Measurements from ENCODE around the gene CNTNAP2. TPM values are rescaled to one million over a fixed set of nuclear protein-coding genes. Genes with fewer than 3 reads are reported as not detected.

CNTNAP2 gene
- total RNA-seq, 2 experiments from 2014 or later = 0.19 to 0.22 TPM

GRCh38 chr7:146296028-146296427, 179.4 kb downstream of the CNTNAP2 start:
- Mint-ChIP-seq H3K27me3 (no peaks in the 10 kb centered on the region), H3K4me3 (no peak overlapping the region), H3K27ac (no peak overlapping the region), H3K36me3 (no peaks in the 10 kb centered on the region), H3K4me1 (no peaks in the 10 kb centered on the region), H3K9me3 (peaks cover 1% of the 10 kb centered on the region)
- DNase-seq = no peak

GRCh38 chr7:146314962-146315361, 198.4 kb downstream of the CNTNAP2 start:
- H3K9me3 Mint-ChIP-seq = no peaks in the 10 kb centered on the region
- no peaks in the 10 kb centered on the region for H3K4me1 Mint-ChIP-seq
- no peak overlapping the region for H3K4me3 Mint-ChIP-seq
- DNase-seq = no peak
- no peaks in the 10 kb centered on the region for H3K36me3 Mint-ChIP-seq
- H3K27me3 Mint-ChIP-seq = no peaks in the 10 kb centered on the region
- no peak overlapping the region for H3K27ac Mint-ChIP-seq

GRCh38 chr7:146319629-146320028, 203.0 kb downstream of the CNTNAP2 start:
- Mint-ChIP-seq H3K27me3 (no peaks in the 10 kb centered on the region), H3K36me3 (no peaks in the 10 kb centered on the region), H3K4me3 (no peak overlapping the region), H3K27ac (no peak overlapping the region), H3K4me1 (no peaks in the 10 kb centered on the region), H3K9me3 (no peaks in the 10 kb centered on the region)
- DNase-seq = no peak

GRCh38 chr7:146321301-146321700, 204.7 kb downstream of the CNTNAP2 start:
- no peaks in the 10 kb centered on the region for H3K4me1 Mint-ChIP-seq
- no peaks in the 10 kb centered on the region for H3K9me3 Mint-ChIP-seq
- DNase-seq = no peak
- H3K27ac Mint-ChIP-seq = no peak overlapping the region
- H3K27me3 Mint-ChIP-seq = no peaks in the 10 kb centered on the region
- no peak overlapping the region for H3K4me3 Mint-ChIP-seq
- no peaks in the 10 kb centered on the region for H3K36me3 Mint-ChIP-seq

GRCh38 chr7:146331369-146331768, 214.8 kb downstream of the CNTNAP2 start:
- no peak overlapping the region for H3K27ac Mint-ChIP-seq
- peaks cover 9% of the 10 kb centered on the region for H3K9me3 Mint-ChIP-seq
- no peaks in the 10 kb centered on the region for H3K36me3 Mint-ChIP-seq
- no peak for DNase-seq
- H3K4me1 Mint-ChIP-seq = no peaks in the 10 kb centered on the region
- no peak overlapping the region for H3K4me3 Mint-ChIP-seq
- no peaks in the 10 kb centered on the region for H3K27me3 Mint-ChIP-seq

- no peaks in the 10 kb centered on the region for H3K27me3 Mint-ChIP-seq
- DNase-seq = no peak
- no peaks in the 10 kb centered on the region for H3K4me1 Mint-ChIP-seq
- no peak overlapping the region for H3K4me3 Mint-ChIP-seq
- no peak overlapping the region for H3K27ac Mint-ChIP-seq
- H3K9me3 Mint-ChIP-seq = no peaks in the 10 kb centered on the region
- no peaks in the 10 kb centered on the region for H3K36me3 Mint-ChIP-seq
Measured at GRCh38 chr7:146345251-146345650, 228.7 kb downstream of the CNTNAP2 start.

GRCh38 chr7:146346096-146346495, 229.5 kb downstream of the CNTNAP2 start:
- H3K27me3 Mint-ChIP-seq = no peaks in the 10 kb centered on the region
- no peak for DNase-seq
- H3K4me3 Mint-ChIP-seq = no peak overlapping the region
- no peak overlapping the region for H3K27ac Mint-ChIP-seq
- no peaks in the 10 kb centered on the region for H3K4me1 Mint-ChIP-seq
- H3K9me3 Mint-ChIP-seq = no peaks in the 10 kb centered on the region
- H3K36me3 Mint-ChIP-seq = no peaks in the 10 kb centered on the region

- Mint-ChIP-seq H3K4me3 (no peak overlapping the region), H3K4me1 (no peaks in the 10 kb centered on the region), H3K36me3 (no peaks in the 10 kb centered on the region), H3K9me3 (peaks cover 2% of the 10 kb centered on the region), H3K27ac (no peak overlapping the region), H3K27me3 (no peaks in the 10 kb centered on the region)
- DNase-seq = no peak
Measured at GRCh38 chr7:146355216-146355615, 238.6 kb downstream of the CNTNAP2 start.

- Mint-ChIP-seq H3K27me3 (no peaks in the 10 kb centered on the region), H3K4me1 (no peaks in the 10 kb centered on the region), H3K9me3 (peaks cover 4% of the 10 kb centered on the region), H3K27ac (no peak overlapping the region), H3K36me3 (no peaks in the 10 kb centered on the region), H3K4me3 (no peak overlapping the region)
- DNase-seq = no peak
Measured at GRCh38 chr7:146359176-146359575, 242.6 kb downstream of the CNTNAP2 start.

GRCh38 chr7:146366938-146367337, 250.3 kb downstream of the CNTNAP2 start:
- Mint-ChIP-seq H3K4me1 (no peaks in the 10 kb centered on the region), H3K4me3 (no peak overlapping the region), H3K27ac (no peak overlapping the region), H3K9me3 (peaks cover 3% of the 10 kb centered on the region), H3K27me3 (no peaks in the 10 kb centered on the region), H3K36me3 (no peaks in the 10 kb centered on the region)
- DNase-seq = no peak

- H3K9me3 Mint-ChIP-seq = no peaks in the 10 kb centered on the region
- H3K4me3 Mint-ChIP-seq = no peak overlapping the region
- no peaks in the 10 kb centered on the region for H3K4me1 Mint-ChIP-seq
- DNase-seq = no peak
- no peaks in the 10 kb centered on the region for H3K36me3 Mint-ChIP-seq
- H3K27me3 Mint-ChIP-seq = no peaks in the 10 kb centered on the region
- H3K27ac Mint-ChIP-seq = no peak overlapping the region
Measured at GRCh38 chr7:146370171-146370570, 253.6 kb downstream of the CNTNAP2 start.

GRCh38 chr7:146375170-146375569, 258.6 kb downstream of the CNTNAP2 start:
- no peaks in the 10 kb centered on the region for H3K9me3 Mint-ChIP-seq
- H3K4me3 Mint-ChIP-seq = no peak overlapping the region
- H3K4me1 Mint-ChIP-seq = no peaks in the 10 kb centered on the region
- no peaks in the 10 kb centered on the region for H3K27me3 Mint-ChIP-seq
- no peak for DNase-seq
- H3K27ac Mint-ChIP-seq = no peak overlapping the region
- H3K36me3 Mint-ChIP-seq = no peaks in the 10 kb centered on the region

- Mint-ChIP-seq H3K4me1 (no peaks in the 10 kb centered on the region), H3K4me3 (no peak overlapping the region), H3K9me3 (no peaks in the 10 kb centered on the region), H3K27me3 (no peaks in the 10 kb centered on the region), H3K27ac (no peak overlapping the region), H3K36me3 (no peaks in the 10 kb centered on the region)
- no peak for DNase-seq
Measured at GRCh38 chr7:146378196-146378595, 261.6 kb downstream of the CNTNAP2 start.

- no peak overlapping the region for H3K27ac Mint-ChIP-seq
- no peaks in the 10 kb centered on the region for H3K9me3 Mint-ChIP-seq
- H3K4me3 Mint-ChIP-seq = no peak overlapping the region
- H3K36me3 Mint-ChIP-seq = no peaks in the 10 kb centered on the region
- no peaks in the 10 kb centered on the region for H3K4me1 Mint-ChIP-seq
- H3K27me3 Mint-ChIP-seq = no peaks in the 10 kb centered on the region
- no peak for DNase-seq
Measured at GRCh38 chr7:146387140-146387539, 270.5 kb downstream of the CNTNAP2 start.

- H3K4me3 Mint-ChIP-seq = no peak overlapping the region
- no peaks in the 10 kb centered on the region for H3K27me3 Mint-ChIP-seq
- no peak for DNase-seq
- no peaks in the 10 kb centered on the region for H3K4me1 Mint-ChIP-seq
- H3K27ac Mint-ChIP-seq = no peak overlapping the region
- no peaks in the 10 kb centered on the region for H3K36me3 Mint-ChIP-seq
- H3K9me3 Mint-ChIP-seq = no peaks in the 10 kb centered on the region
Measured at GRCh38 chr7:146388928-146389327, 272.3 kb downstream of the CNTNAP2 start.

- no peak overlapping the region for H3K4me3 Mint-ChIP-seq
- H3K9me3 Mint-ChIP-seq = no peaks in the 10 kb centered on the region
- H3K27ac Mint-ChIP-seq = no peak overlapping the region
- H3K4me1 Mint-ChIP-seq = no peaks in the 10 kb centered on the region
- H3K36me3 Mint-ChIP-seq = no peaks in the 10 kb centered on the region
- H3K27me3 Mint-ChIP-seq = no peaks in the 10 kb centered on the region
- no peak for DNase-seq
Measured at GRCh38 chr7:146393346-146393745, 276.7 kb downstream of the CNTNAP2 start.

- no peak for DNase-seq
- Mint-ChIP-seq H3K4me1 (no peaks in the 10 kb centered on the region), H3K27me3 (no peaks in the 10 kb centered on the region), H3K36me3 (no peaks in the 10 kb centered on the region), H3K27ac (no peak overlapping the region), H3K4me3 (no peak overlapping the region), H3K9me3 (no peaks in the 10 kb centered on the region)
Measured at GRCh38 chr7:146397141-146397540, 280.5 kb downstream of the CNTNAP2 start.

All from activated naive CD8-positive, alpha-beta T cell treated with anti-CD3 and anti-CD28 coated beads for 36 hours (primary cell).